H1 (cell line): ENCODE measurements around the gene MLPH. TPM values are rescaled to one million over a fixed set of nuclear protein-coding genes. Genes with fewer than 3 reads are reported as not detected.
A peak's percentile ranks its signal among the peaks of the same experiment; 100 is the strongest.

ENCODE experiments used
- CTCF ChIA-PET: fragments of 300-600 bp; sonication (Branson Sonifier 250); formaldehyde crosslinking; loops from one replicate; lab custom pipeline; 2021; ENCODE audit not compliant: partially characterized antibody; lab: Charles Lee
- POLR2A ChIA-PET: fragments of 300-600 bp; sonication (Branson Sonifier 250); formaldehyde crosslinking; loops from one replicate; lab custom pipeline; 2021; ENCODE audit warnings: inconsistent platforms; ENCODE audit not compliant: partially characterized antibody; lab: Charles Lee
- DNase-seq, 2 experiments: peaks; one replicate each; pipeline versions ENCODE4 v3.0.0 to v3.0.0-alpha.2; 2010 to 2022; ENCODE audit warnings: low spot score in 2 of 2, low read depth in 1 of 2, mixed read lengths in 1 of 2
- FAIRE-seq: peaks from 2 replicates; lab custom pipeline; 2011; peaks lifted over from hg19 to GRCh38; lab: Jason Lieb, UNC
- H2AFZ ChIP-seq: 2 replicates; pipeline ENCODE4 v1.8.1; 2012; ENCODE audit warnings: low read length, inconsistent platforms
- H2AK5ac ChIP-seq: 2 replicates; pipeline ENCODE4 v1.6.1; 2013; ENCODE audit warnings: low read depth, low read length
- H2BK120ac ChIP-seq: replicated peaks from 2 replicates; pipeline ENCODE3; 2013; ENCODE audit warnings: low read depth, low read length, inconsistent platforms
- H2BK12ac ChIP-seq: 2 replicates; pipeline ENCODE4 v1.6.1; 2013; ENCODE audit warnings: low read depth, low read length
- H2BK15ac ChIP-seq: 2 replicates; pipeline ENCODE4 v1.6.1; 2013; ENCODE audit warnings: low read length
- H2BK20ac ChIP-seq: 2 replicates; pipeline ENCODE4 v1.6.1; 2013; ENCODE audit warnings: low read length
- H2BK5ac ChIP-seq: 2 replicates; pipeline ENCODE4 v1.6.1; 2013; ENCODE audit warnings: low read depth, low read length
- H3K14ac ChIP-seq: 2 replicates; pipeline ENCODE4 v1.6.1; 2013; ENCODE audit warnings: inconsistent platforms; ENCODE audit not compliant: insufficient read length
- H3K18ac ChIP-seq: 2 replicates; pipeline ENCODE4 v1.6.1; 2013; ENCODE audit warnings: low read length; ENCODE audit errors: extremely low read depth
- H3K23ac ChIP-seq: 2 replicates; pipeline ENCODE4 v1.6.1; 2013; ENCODE audit warnings: inconsistent platforms; ENCODE audit not compliant: insufficient read length
- H3K23me2 ChIP-seq: 2 replicates; pipeline ENCODE4 v1.6.1; 2013; ENCODE audit warnings: low read depth, low read length
- H3K27ac ChIP-seq: 2 replicates; pipeline ENCODE4 v1.6.1; 2011; ENCODE audit warnings: low read depth, low read length, inconsistent platforms
- H3K27me3 ChIP-seq, 4 experiments: replicated peaks in 1 of 4; 1 replicate in 1 of 4; 2 replicates in 3 of 4; pipeline versions ENCODE4 v1.6.1 to v1.8.1; 2011 to 2013; ENCODE audit warnings: low read length in 3 of 4, mild to moderate bottlenecking in 3 of 4, inconsistent platforms in 2 of 4, mixed read lengths in 2 of 4, moderate library complexity in 1 of 4; ENCODE audit not compliant: control insufficient read depth in 3 of 4, insufficient read depth in 3 of 4; ENCODE audit errors: extremely low read depth in 1 of 4
- H3K36me3 ChIP-seq, 4 experiments: 2 replicates each; pipeline versions ENCODE4 v1.6.1 to v1.8.1; 2011 to 2013; ENCODE audit warnings: mild to moderate bottlenecking in 4 of 4, low read length in 3 of 4, moderate library complexity in 2 of 4, control low read depth in 1 of 4, inconsistent platforms in 1 of 4; ENCODE audit not compliant: insufficient read depth in 4 of 4, control insufficient read depth in 2 of 4
- H3K4ac ChIP-seq: replicated peaks from 2 replicates; pipeline ENCODE3; 2013; ENCODE audit warnings: low read length, low read depth, mixed read lengths, inconsistent platforms; ENCODE audit not compliant: insufficient read length
- H3K4me1 ChIP-seq, 4 experiments: replicated peaks in 1 of 4; 1 replicate in 1 of 4; 2 replicates in 3 of 4; pipeline versions ENCODE4 v1.6.1 to v1.8.1; 2011 to 2013; ENCODE audit warnings: low read length in 3 of 4, inconsistent platforms in 2 of 4, mixed read lengths in 1 of 4; ENCODE audit not compliant: insufficient read depth in 4 of 4, control insufficient read depth in 3 of 4
- H3K4me2 ChIP-seq, 2 experiments: 2 replicates each; pipeline versions ENCODE4 v1.6.1 to v1.8.1; 2011 to 2013; ENCODE audit warnings: low read depth in 2 of 2, low read length in 2 of 2, control low read depth in 1 of 2, inconsistent platforms in 1 of 2, mild to moderate bottlenecking in 1 of 2; ENCODE audit not compliant: insufficient read depth in 1 of 2
- H3K4me3 ChIP-seq, 4 experiments: fragments of 200-600, 300-600 bp in 1 of 4; sonication (generic), shearing (Covaris generic), sonication (Bioruptor Twin) in 1 of 4; 2 replicates each; pipeline versions ENCODE4 v1.5.1 to v1.8.1; 2011 to 2016; ENCODE audit warnings: low read length in 4 of 4, low read depth in 3 of 4, control low read depth in 2 of 4, inconsistent platforms in 2 of 4, mild to moderate bottlenecking in 2 of 4, mixed read lengths in 1 of 4, moderate library complexity in 1 of 4; ENCODE audit not compliant: insufficient read depth in 2 of 4; ENCODE audit errors: extremely low read depth in 1 of 4
- H3K56ac ChIP-seq: replicated peaks from 2 replicates; pipeline ENCODE3; 2013; ENCODE audit warnings: low read depth, mild to moderate bottlenecking, mixed read lengths, low read length, inconsistent platforms; ENCODE audit not compliant: insufficient read length
- H3K79me1 ChIP-seq: 2 replicates; pipeline ENCODE4 v1.6.1; 2013; ENCODE audit warnings: low read depth, low read length, control low read depth
- H3K79me2 ChIP-seq, 2 experiments: 2 replicates each; pipeline versions ENCODE4 v1.6.1 to v1.8.1; 2012 to 2013; ENCODE audit warnings: low read length in 2 of 2, mild to moderate bottlenecking in 2 of 2, inconsistent platforms in 1 of 2; ENCODE audit not compliant: insufficient read depth in 2 of 2, control insufficient read depth in 1 of 2
- H3K9ac ChIP-seq, 4 experiments: replicated peaks in 1 of 4; 1 replicate in 1 of 4; 2 replicates in 3 of 4; pipeline versions ENCODE4 v1.6.1 to v1.8.1; 2011 to 2013; ENCODE audit warnings: low read depth in 3 of 4, low read length in 3 of 4, control low read depth in 2 of 4, mild to moderate bottlenecking in 2 of 4, moderate library complexity in 2 of 4, inconsistent platforms in 1 of 4; ENCODE audit errors: extremely low read depth in 1 of 4
- H3K9me3 ChIP-seq, 2 experiments: 2 replicates each; pipeline versions ENCODE4 v1.6.1 to v1.8.1; 2012 to 2013; ENCODE audit warnings: mild to moderate bottlenecking in 2 of 2, moderate library complexity in 2 of 2, control low read depth in 1 of 2, inconsistent platforms in 1 of 2, low read depth in 1 of 2, low read length in 1 of 2, mixed read lengths in 1 of 2; ENCODE audit not compliant: insufficient read depth in 2 of 2
- H4K20me1 ChIP-seq, 2 experiments: replicated peaks in 1 of 2; 2 replicates each; pipeline versions ENCODE3 to v1.8.1; 2011 to 2013; ENCODE audit warnings: inconsistent platforms in 2 of 2, low read length in 2 of 2, mild to moderate bottlenecking in 1 of 2; ENCODE audit not compliant: insufficient read depth in 2 of 2, control insufficient read depth in 1 of 2
- H4K5ac ChIP-seq: 2 replicates; pipeline ENCODE4 v1.6.1; 2013; ENCODE audit warnings: low read length, low read depth, mixed read lengths, inconsistent platforms; ENCODE audit not compliant: insufficient read length
- H4K8ac ChIP-seq: 2 replicates; pipeline ENCODE4 v1.8.0; 2013; ENCODE audit warnings: mild to moderate bottlenecking, moderate library complexity, low read length, inconsistent platforms; ENCODE audit not compliant: insufficient read depth; ENCODE audit errors: extremely low read depth
- H4K91ac ChIP-seq: replicated peaks from 2 replicates; pipeline ENCODE3; 2013; ENCODE audit warnings: low read length, mixed read lengths, inconsistent platforms; ENCODE audit not compliant: insufficient read length
- ATF2 ChIP-seq: IDR thresholded peaks from 2 replicates; pipeline ENCODE4 v1.6.1; 2012; ENCODE audit warnings: low read length, inconsistent platforms
- BACH1 ChIP-seq: IDR thresholded peaks from 2 replicates; pipeline ENCODE4 v1.6.1; 2012; ENCODE audit warnings: low read length, improper control_type of control experiment
- JUND ChIP-seq: IDR thresholded peaks from 2 replicates; pipeline ENCODE4 v1.6.1; 2011; ENCODE audit warnings: mild to moderate bottlenecking, improper control_type of control experiment, low read length
- RBBP5 ChIP-seq: IDR thresholded peaks from 2 replicates; pipeline ENCODE4 v1.7.1; 2012; ENCODE audit warnings: low read depth, mild to moderate bottlenecking, inconsistent platforms, low read length, moderate library complexity, borderline replicate concordance
- RFX5 ChIP-seq: IDR thresholded peaks from 2 replicates; pipeline ENCODE4 v1.6.1; 2011; ENCODE audit warnings: low read depth, low read length, improper control_type of control experiment, borderline replicate concordance
- WGBS, 2 experiments: shearing (Covaris generic) in 1 of 2; methylation state at CpG; one replicate each; pipeline versions ENCODE4 v1.1.6 to v1.1.7; 2013 to 2015; ENCODE audit warnings: low lambda C conversion rate in 2 of 2, mixed read lengths in 2 of 2, inconsistent platforms in 1 of 2, low coverage in 1 of 2, missing lambda C conversion rate in 1 of 2; ENCODE audit not compliant: insufficient replicate concordance in 2 of 2, insufficient coverage in 1 of 2, insufficient read length in 1 of 2; ENCODE audit errors: extremely low coverage in 1 of 2, missing lambda C conversion rate in 1 of 2; 5-methylcytosine and 5-hydroxymethylcytosine counted together
- polyA plus RNA-seq, 7 experiments: library from polyadenylated mRNA; depleted of rRNA in 3 of 7; stranded (reverse) in 5 of 7; unstranded in 2 of 7; fragments of >200 nt in 5 of 7; fragments of 200-250 nt in 2 of 7; gene quantifications; 1 replicate in 5 of 7; 2 replicates in 1 of 7; 4 replicates in 1 of 7; pipeline versions ENCODE4 v1.2.1 to v1.2.3, GENCODE V29; 2011 to 2013; ENCODE audit warnings: missing spikeins in 2 of 7, mixed read lengths in 2 of 7
- total RNA-seq: library from RNA; stranded (reverse); fragmentation: NEBNext Ultra II Directional; extraction: Animal tissue kit (Norgen Biotek cat#: 25700); gene quantifications from 2 replicates; pipeline ENCODE4 v1.2.1, GENCODE V29; 2021
- TF ChIP-seq, protein P1 (sequence below): IDR thresholded peaks from 2 replicates; pipeline ENCODE4 v1.6.1; 2011; ENCODE audit warnings: low read depth, mild to moderate bottlenecking, low read length; ENCODE audit not compliant: insufficient read depth
- TF ChIP-seq, protein P2 (sequence below): IDR thresholded peaks from 2 replicates; pipeline ENCODE4 v1.6.1; 2012; ENCODE audit warnings: inconsistent platforms

The MLPH gene
- total and polyA plus RNA-seq, 2 of the 8 experiments (the other 6 are each of a cell fraction or from before 2014, with no cell fraction given) = 12.7 to 17.0 TPM

DNA sequence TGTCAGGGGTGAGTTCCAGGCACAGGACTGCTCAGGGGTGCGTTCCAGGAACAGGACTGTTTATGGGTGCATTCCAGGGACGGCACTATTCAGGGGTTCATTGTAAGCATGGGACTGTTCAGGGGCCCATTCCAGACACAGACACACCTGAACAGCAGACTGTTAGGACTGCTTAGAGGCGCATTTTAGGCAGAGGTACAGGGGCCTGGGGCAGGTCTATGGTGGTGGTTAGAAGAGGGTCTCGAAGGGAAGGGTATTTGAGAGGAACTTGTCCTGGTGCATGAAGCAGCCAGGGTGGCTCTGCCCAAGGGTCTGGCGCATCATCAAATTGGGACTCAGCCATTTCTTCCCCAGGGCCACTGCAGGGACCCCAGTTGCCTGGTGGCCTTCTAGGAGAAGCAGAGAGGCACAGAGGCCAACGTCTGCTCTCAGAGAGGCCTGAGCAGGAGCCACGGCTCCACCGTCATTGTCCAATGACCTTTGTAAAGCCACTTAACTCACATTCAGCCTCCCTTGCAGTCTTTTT is 14.8 kb upstream of the MLPH start:
- H2BK5ac ChIP-seq = no peak overlapping the region
- peaks cover 0 to 6% (median under 1%) of the 10 kb centered on the region in 4 experiments; a peak in 3 of 7 replicates for H3K27me3 ChIP-seq
- no peaks in the 10 kb centered on the region for H3K36me3 ChIP-seq
- FAIRE-seq = no peak
- POLR2A ChIA-PET = interaction anchor here (0.8 to 1.1 kb wide), 2 partner anchors 10 to 119 kb away, joined by 3 read pairs; partner anchors contain the start of gene RAB17
- no peak overlapping the region for H3K14ac ChIP-seq
- H2BK12ac ChIP-seq = peak overlapping the region; percentile 13; the same call in 1 of the 2 replicates
- no peaks in the 10 kb centered on the region for H3K79me2 ChIP-seq
- no peak overlapping the region for H3K4me3 ChIP-seq
- H3K4me2 ChIP-seq = no peak overlapping the region
- H3K27ac ChIP-seq = no peak overlapping the region
- no peak overlapping the region for H3K56ac ChIP-seq
- WGBS, 2 experiments = 94% methylated on average over 8 of the region's 8 CpGs; no CpG with 5 or more reads in 1 of the 2 experiments
- H3K4me1 ChIP-seq = peaks cover 0 to 13% (median 7%) of the 10 kb centered on the region in 4 experiments; a peak in 4 of 7 replicates
- no peak overlapping the region for H4K5ac ChIP-seq
- H3K18ac ChIP-seq = no peak overlapping the region
- no peak overlapping the region for H2BK20ac ChIP-seq
- no peak overlapping the region for H2AK5ac ChIP-seq
- H2BK15ac ChIP-seq = 0 out of 2 replicates have a peak overlapping the region, but pooled peaks have one; percentile 23
- CTCF ChIA-PET = interaction anchor here (0.8 to 4.9 kb wide), 26 partner anchors 9 to 350 kb away, joined by 3 to 55 read pairs (median 5); partner anchors contain the start of gene MLPH
- DNase-seq = no peak
- TF ChIP-seq RBBP5 = no peak
- TF ChIP-seq RFX5 = no peak
- no peak for TF ChIP-seq JUND
- no peak for TF ChIP-seq ATF2
- TF ChIP-seq, protein P1, sequence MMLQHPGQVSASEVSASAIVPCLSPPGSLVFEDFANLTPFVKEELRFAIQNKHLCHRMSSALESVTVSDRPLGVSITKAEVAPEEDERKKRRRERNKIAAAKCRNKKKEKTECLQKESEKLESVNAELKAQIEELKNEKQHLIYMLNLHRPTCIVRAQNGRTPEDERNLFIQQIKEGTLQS = no peak
- TF ChIP-seq BACH1 = no peak
- TF ChIP-seq, protein P2, sequence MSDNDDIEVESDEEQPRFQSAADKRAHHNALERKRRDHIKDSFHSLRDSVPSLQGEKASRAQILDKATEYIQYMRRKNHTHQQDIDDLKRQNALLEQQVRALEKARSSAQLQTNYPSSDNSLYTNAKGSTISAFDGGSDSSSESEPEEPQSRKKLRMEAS = no peak
- H4K8ac ChIP-seq = peak overlapping the region; percentile 42; the same call in 1 of the 2 replicates
- H3K23me2 ChIP-seq = peaks cover 3% of the 10 kb centered on the region; the same call in 1 of the 2 replicates
- H3K9me3 ChIP-seq = no peaks in the 10 kb centered on the region
- no peak overlapping the region for H2BK120ac ChIP-seq
- H4K20me1 ChIP-seq = no peaks in the 10 kb centered on the region
- no peak overlapping the region for H4K91ac ChIP-seq
- H3K79me1 ChIP-seq = no peaks in the 10 kb centered on the region
- H3K23ac ChIP-seq = no peak overlapping the region
- no peak overlapping the region for H2AFZ ChIP-seq
- H3K9ac ChIP-seq = no peak overlapping the region; a peak in 1 of 7 replicates
- H3K4ac ChIP-seq = no peak overlapping the region
